Thyroid gland (tissue), 4 donors: ENCODE data around the gene NUDCD3. TPM values are rescaled to one million over a fixed set of nuclear protein-coding genes. Genes with fewer than 3 reads are reported as not detected.

ENCODE experiments used
- DNase-seq, 2 donors: peaks; one replicate each; pipeline ENCODE4 v3.0.0-alpha.2; 2019
- H3K27ac ChIP-seq, 3 donors: fragments of 200-600 bp; sonication (generic); 1 replicate in 2 of 3; 2 replicates in 1 of 3; pipeline ENCODE4 v1.5.1; 2016 to 2019; ENCODE audit warnings: mild to moderate bottlenecking in 1 of 3, moderate library complexity in 1 of 3
- H3K27me3 ChIP-seq: fragments of 200-600 bp; sonication (generic); one replicate; pipeline ENCODE4 v1.5.1; 2019
- H3K36me3 ChIP-seq, 2 donors: fragments of 200-600 bp; sonication (generic); one replicate each; pipeline ENCODE4 v1.5.1; 2016 to 2019
- H3K4me1 ChIP-seq, 2 donors: fragments of 200-600 bp; sonication (generic); one replicate each; pipeline ENCODE4 v1.5.1; 2017 to 2019
- H3K4me3 ChIP-seq, 3 donors: fragments of 200-600 bp; sonication (generic); replicated peaks in 1 of 3; 1 replicate in 2 of 3; 2 replicates in 1 of 3; pipeline ENCODE4 v1.5.1; 2016; ENCODE audit warnings: mild to moderate bottlenecking in 1 of 3
- H3K9me3 ChIP-seq: fragments of 200-600 bp; sonication (generic); one replicate; pipeline ENCODE4 v1.5.1; 2017
- POLR2A ChIP-seq, 2 donors: fragments of 450-650 bp; IDR thresholded peaks; one replicate each; pipeline ENCODE4 v1.6.1; 2017; ENCODE audit warnings: antibody characterized with exemption in 2 of 2, mild to moderate bottlenecking in 2 of 2, moderate library complexity in 1 of 2
- WGBS, 2 donors: methylation state at CpG; one replicate each; pipeline ENCODE4 v1.1.5; 2017; 5-methylcytosine and 5-hydroxymethylcytosine counted together
- intact Hi-C: fragments of 100-400 bp; cut with DNase I; formaldehyde crosslinking; loops from one replicate; pipeline ENCODE4 v1.15.1; 2023
- total RNA-seq, 4 donors: library from RNA; depleted of rRNA; stranded (reverse); fragments of >200 nt; gene quantifications; one replicate each; pipeline ENCODE4 v1.2.3, GENCODE V29; 2016
- TF ChIP-seq, protein P1 (sequence below), 6 experiments: fragments of 200-600 bp in 3 of 6; fragments of 450-650 bp in 3 of 6; sonication (generic) in 3 of 6; IDR thresholded peaks; one replicate each; pipeline ENCODE4 v1.5.1; 2016 to 2019; ENCODE audit warnings: antibody characterized with exemption in 6 of 6, mild to moderate bottlenecking in 2 of 6, inconsistent platforms in 1 of 6, moderate library complexity in 1 of 6

Gene NUDCD3
- total RNA-seq, 4 donors from 2014 or later = 41.4 to 76.9 (median 52.0) TPM

GRCh38 chr7:44368455-44368854 lies 122.0 kb downstream of the NUDCD3 start:
- TF ChIP-seq, protein P1, sequence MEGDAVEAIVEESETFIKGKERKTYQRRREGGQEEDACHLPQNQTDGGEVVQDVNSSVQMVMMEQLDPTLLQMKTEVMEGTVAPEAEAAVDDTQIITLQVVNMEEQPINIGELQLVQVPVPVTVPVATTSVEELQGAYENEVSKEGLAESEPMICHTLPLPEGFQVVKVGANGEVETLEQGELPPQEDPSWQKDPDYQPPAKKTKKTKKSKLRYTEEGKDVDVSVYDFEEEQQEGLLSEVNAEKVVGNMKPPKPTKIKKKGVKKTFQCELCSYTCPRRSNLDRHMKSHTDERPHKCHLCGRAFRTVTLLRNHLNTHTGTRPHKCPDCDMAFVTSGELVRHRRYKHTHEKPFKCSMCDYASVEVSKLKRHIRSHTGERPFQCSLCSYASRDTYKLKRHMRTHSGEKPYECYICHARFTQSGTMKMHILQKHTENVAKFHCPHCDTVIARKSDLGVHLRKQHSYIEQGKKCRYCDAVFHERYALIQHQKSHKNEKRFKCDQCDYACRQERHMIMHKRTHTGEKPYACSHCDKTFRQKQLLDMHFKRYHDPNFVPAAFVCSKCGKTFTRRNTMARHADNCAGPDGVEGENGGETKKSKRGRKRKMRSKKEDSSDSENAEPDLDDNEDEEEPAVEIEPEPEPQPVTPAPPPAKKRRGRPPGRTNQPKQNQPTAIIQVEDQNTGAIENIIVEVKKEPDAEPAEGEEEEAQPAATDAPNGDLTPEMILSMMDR (IDR thresholded peaks at IDR 0.05) = no peak
- no peak for TF ChIP-seq POLR2A (IDR thresholded peaks at IDR 0.05)
- Histone ChIP-seq H3K4me3 (no peak overlapping the region), H3K4me1 (no peaks in the 10 kb centered on the region), H3K27me3 (no peaks in the 10 kb centered on the region), H3K9me3 (no peaks in the 10 kb centered on the region), H3K36me3 (no peaks in the 10 kb centered on the region), H3K27ac (no peak overlapping the region)
- DNase-seq = no peak
- intact Hi-C loops = no loop called here

DNA sequence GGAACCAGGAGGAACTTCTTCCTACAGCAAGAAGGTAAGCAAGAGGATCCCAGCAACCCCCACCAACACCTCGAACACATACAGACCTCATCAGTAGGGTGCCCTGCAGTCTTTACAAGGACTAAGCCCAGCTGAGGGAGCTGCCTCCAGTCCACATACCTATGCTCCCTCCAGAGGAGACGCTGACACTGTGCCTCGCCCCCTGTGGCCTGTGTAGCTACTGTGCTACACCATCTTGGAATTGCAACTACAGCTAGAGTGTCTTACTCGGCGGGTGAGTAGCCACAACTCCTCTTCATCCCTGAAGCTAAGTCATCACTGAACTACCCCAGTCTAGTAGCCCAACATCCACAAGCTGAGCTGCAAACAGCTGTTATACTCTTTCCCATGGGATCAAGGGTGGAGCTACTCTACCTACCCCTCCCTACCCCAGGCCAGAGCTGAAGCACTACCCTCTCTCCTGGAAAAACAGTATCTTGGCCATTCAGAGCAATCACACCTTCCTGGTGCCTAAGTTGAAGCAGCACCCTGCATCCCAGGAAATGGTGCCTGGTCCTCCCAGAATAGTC lies 122.9 kb downstream of the NUDCD3 start:
- TF ChIP-seq, protein P1 (IDR thresholded peaks at IDR 0.05) = no peak
- TF ChIP-seq POLR2A (IDR thresholded peaks at IDR 0.05) = no peak
- WGBS, 2 donors = 86% methylated on average over 4 to 5 of the region's 5 CpGs
- intact Hi-C loops = no loop called here
- Histone ChIP-seq H3K27me3 (no peaks in the 10 kb centered on the region), H3K36me3 (no peaks in the 10 kb centered on the region), H3K4me3 (no peak overlapping the region), H3K4me1 (no peaks in the 10 kb centered on the region), H3K9me3 (no peaks in the 10 kb centered on the region), H3K27ac (no peak overlapping the region)
- no peak for DNase-seq

- Histone ChIP-seq H3K4me1 (no peaks in the 10 kb centered on the region), H3K27ac (no peak overlapping the region), H3K36me3 (no peaks in the 10 kb centered on the region), H3K9me3 (no peaks in the 10 kb centered on the region), H3K27me3 (no peaks in the 10 kb centered on the region), H3K4me3 (no peak overlapping the region)
- no peak for DNase-seq
- intact Hi-C loops = no loop called here
- 76 to 90% methylated on average over 4 of the region's 4 CpGs for WGBS, 2 donors
- TF ChIP-seq, protein P1 (IDR thresholded peaks at IDR 0.05) = no peak
- TF ChIP-seq POLR2A (IDR thresholded peaks at IDR 0.05) = no peak
Observed at GRCh38 chr7:44366986-44367385, 123.5 kb downstream of the NUDCD3 start.

GRCh38 chr7:44353668-44354067 lies 136.8 kb downstream of the NUDCD3 start:
- WGBS, 2 donors = 55 to 66% methylated on average over 2 of the region's 2 CpGs
- TF ChIP-seq, protein P1 (IDR thresholded peaks at IDR 0.05) = no peak
- TF ChIP-seq POLR2A (IDR thresholded peaks at IDR 0.05) = no peak
- DNase-seq = no peak

GRCh38 chr7:44348851-44349781 lies 141.3 kb downstream of the NUDCD3 start:
- peaks cover 0 to 8% of the 10 kb centered on the region in 2 donors for H3K4me1 ChIP-seq
- intact Hi-C loops = no loop called here
- no peak overlapping the region for H3K4me3 ChIP-seq
- no peaks in the 10 kb centered on the region for H3K36me3 ChIP-seq
- DNase-seq = no peak
- no peak for TF ChIP-seq POLR2A (IDR thresholded peaks at IDR 0.05)
- TF ChIP-seq, protein P1 (IDR thresholded peaks at IDR 0.05) = no peak
- H3K27ac ChIP-seq = no peak overlapping the region
- WGBS, 2 donors = 80 to 85% methylated on average over 7 to 9 of the region's 9 CpGs
- H3K9me3 ChIP-seq = no peaks in the 10 kb centered on the region
- no peaks in the 10 kb centered on the region for H3K27me3 ChIP-seq

More at GRCh38 chr7:44353668-44354067, 136.8 kb downstream of the NUDCD3 start:
- Histone ChIP-seq H3K27ac (no peak overlapping the region), H3K36me3 (no peaks in the 10 kb centered on the region), H3K4me1 (no peaks in the 10 kb centered on the region), H3K9me3 (no peaks in the 10 kb centered on the region), H3K4me3 (no peak overlapping the region), H3K27me3 (no peaks in the 10 kb centered on the region)
- intact Hi-C loops = no loop called here
